Peyer's patch (tissue), 4 donors: ENCODE data around the gene GOLGA2. TPM values are rescaled to one million over a fixed set of nuclear protein-coding genes. Genes with fewer than 3 reads are reported as not detected.
"Not testable (repeated sequence)": the region's sequence is repeated elsewhere in the genome, so short reads cannot be mapped to it uniquely, and the experiment has no call there.

Source experiments
- DNase-seq, 3 donors: peaks; one replicate each; pipeline ENCODE4 v3.0.0-alpha.2; 2017 to 2019
- H3K27ac ChIP-seq, 4 donors: fragments of 200-600 bp; sonication (generic); one replicate each; pipeline ENCODE4 v1.5.1; 2016 to 2019
- H3K27me3 ChIP-seq, 2 donors: fragments of 200-600 bp; sonication (generic); one replicate each; pipeline ENCODE4 v1.5.1; 2019
- H3K36me3 ChIP-seq, 3 donors: fragments of 200-600 bp; sonication (generic); one replicate each; pipeline ENCODE4 v1.5.1; 2016 to 2019
- H3K4me1 ChIP-seq, 4 donors: fragments of 200-600 bp; sonication (generic); one replicate each; pipeline ENCODE4 v1.5.1; 2016 to 2019
- H3K4me3 ChIP-seq, 4 donors: fragments of 200-600 bp; sonication (generic); 1 replicate in 3 of 4; 2 replicates in 1 of 4; pipeline ENCODE4 v1.5.1; 2016 to 2019; ENCODE audit warnings: mild to moderate bottlenecking in 1 of 4
- H3K9me3 ChIP-seq, 4 donors: fragments of 200-600 bp; sonication (generic); one replicate each; pipeline ENCODE4 v1.5.1; 2016 to 2019; ENCODE audit warnings: mild to moderate bottlenecking in 1 of 4
- CTCF ChIP-seq, 6 experiments: fragments of 450-650 bp in 4 of 6; fragments of 200-600 bp in 2 of 6; sonication (generic) in 1 of 6; IDR thresholded peaks; one replicate each; pipeline ENCODE4 v1.5.1; 2017 to 2019; ENCODE audit warnings: antibody characterized with exemption in 6 of 6, mild to moderate bottlenecking in 3 of 6, moderate library complexity in 1 of 6
- POLR2A ChIP-seq, 2 donors: fragments of 450-650 bp; IDR thresholded peaks; one replicate each; pipeline ENCODE4 v1.5.1; 2017; ENCODE audit warnings: antibody characterized with exemption in 2 of 2, mild to moderate bottlenecking in 2 of 2, moderate library complexity in 2 of 2
- total RNA-seq, 4 donors: library from RNA; depleted of rRNA; stranded (reverse); fragments of >200 nt; gene quantifications; one replicate each; pipeline ENCODE4 v1.1.0, GENCODE V29; 2016

The GOLGA2 gene
- total RNA-seq, 4 donors from 2014 or later: 45.7 to 96.7 (median 92.5) TPM

- DNase-seq: peak in 1 of 3 donors; percentile 40
- Histone ChIP-seq H3K27me3 (no peaks in the 10 kb centered on the region), H3K36me3 (no peaks in the 10 kb centered on the region), H3K9me3 (no peaks in the 10 kb centered on the region), H3K4me1 (no peaks in the 10 kb centered on the region), H3K4me3 (no peak overlapping the region), H3K27ac (no peak overlapping the region)
- TF ChIP-seq POLR2A (IDR thresholded peaks at IDR 0.05) (no peak), CTCF (IDR thresholded peaks at IDR 0.05) (no peak)
Measured at GRCh38 chr9:128233817-128234406, 41.9 kb downstream of the GOLGA2 start.

GRCh38 chr9:128232528-128233428 lies 43.0 kb downstream of the GOLGA2 start:
- Histone ChIP-seq H3K36me3 (no peaks in the 10 kb centered on the region), H3K4me3 (no peak overlapping the region), H3K27me3 (no peaks in the 10 kb centered on the region), H3K27ac (no peak overlapping the region), H3K9me3 (no peaks in the 10 kb centered on the region), H3K4me1 (no peaks in the 10 kb centered on the region)
- TF ChIP-seq POLR2A (IDR thresholded peaks at IDR 0.05): no peak
- DNase-seq: peak in 1 of 3 donors; percentile 32

- Histone ChIP-seq H3K36me3 (no peaks in the 10 kb centered on the region), H3K4me1 (no peaks in the 10 kb centered on the region), H3K27ac (no peak overlapping the region), H3K9me3 (no peaks in the 10 kb centered on the region), H3K27me3 (no peaks in the 10 kb centered on the region), H3K4me3 (no peak overlapping the region)
- DNase-seq: peak in 1 of 3 donors; percentile 43
- no peak for TF ChIP-seq CTCF (IDR thresholded peaks at IDR 0.05)
- TF ChIP-seq POLR2A (IDR thresholded peaks at IDR 0.05): no peak
Measured at GRCh38 chr9:128231638-128232527, 43.9 kb downstream of the GOLGA2 start.

GRCh38 chr9:128230897-128231296 lies 44.9 kb downstream of the GOLGA2 start:
- not testable (repeated sequence) for DNase-seq, H3K4me3 ChIP-seq, H3K27me3 ChIP-seq, H3K27ac ChIP-seq, H3K4me1 ChIP-seq, H3K36me3 ChIP-seq, H3K9me3 ChIP-seq

- no peaks in the 10 kb centered on the region for H3K27me3 ChIP-seq
- no peaks in the 10 kb centered on the region for H3K36me3 ChIP-seq
- DNase-seq: no peak
- no peaks in the 10 kb centered on the region for H3K4me1 ChIP-seq
- TF ChIP-seq CTCF (IDR thresholded peaks at IDR 0.05): no peak
- no peak for TF ChIP-seq POLR2A (IDR thresholded peaks at IDR 0.05)
- no peak overlapping the region for H3K4me3 ChIP-seq
- H3K27ac ChIP-seq: no peak overlapping the region
- no peaks in the 10 kb centered on the region for H3K9me3 ChIP-seq
Measured at GRCh38 chr9:128226412-128226801, 49.4 kb downstream of the GOLGA2 start.

- no peaks in the 10 kb centered on the region for H3K4me1 ChIP-seq
- no peaks in the 10 kb centered on the region for H3K36me3 ChIP-seq
- H3K27me3 ChIP-seq: no peaks in the 10 kb centered on the region
- no peak overlapping the region for H3K4me3 ChIP-seq
- TF ChIP-seq POLR2A (IDR thresholded peaks at IDR 0.05): no peak
- TF ChIP-seq CTCF (IDR thresholded peaks at IDR 0.05): no peak
- no peak overlapping the region for H3K27ac ChIP-seq
- peak in 1 of 3 donors; percentile 35 for DNase-seq
- H3K9me3 ChIP-seq: no peaks in the 10 kb centered on the region
Measured at GRCh38 chr9:128225770-128226411, 49.9 kb downstream of the GOLGA2 start.
